ENCODE measurements around the gene AKAP3.
A peak's percentile ranks its signal among the peaks of the same experiment; 100 is the strongest.

Gene AKAP3

DNA sequence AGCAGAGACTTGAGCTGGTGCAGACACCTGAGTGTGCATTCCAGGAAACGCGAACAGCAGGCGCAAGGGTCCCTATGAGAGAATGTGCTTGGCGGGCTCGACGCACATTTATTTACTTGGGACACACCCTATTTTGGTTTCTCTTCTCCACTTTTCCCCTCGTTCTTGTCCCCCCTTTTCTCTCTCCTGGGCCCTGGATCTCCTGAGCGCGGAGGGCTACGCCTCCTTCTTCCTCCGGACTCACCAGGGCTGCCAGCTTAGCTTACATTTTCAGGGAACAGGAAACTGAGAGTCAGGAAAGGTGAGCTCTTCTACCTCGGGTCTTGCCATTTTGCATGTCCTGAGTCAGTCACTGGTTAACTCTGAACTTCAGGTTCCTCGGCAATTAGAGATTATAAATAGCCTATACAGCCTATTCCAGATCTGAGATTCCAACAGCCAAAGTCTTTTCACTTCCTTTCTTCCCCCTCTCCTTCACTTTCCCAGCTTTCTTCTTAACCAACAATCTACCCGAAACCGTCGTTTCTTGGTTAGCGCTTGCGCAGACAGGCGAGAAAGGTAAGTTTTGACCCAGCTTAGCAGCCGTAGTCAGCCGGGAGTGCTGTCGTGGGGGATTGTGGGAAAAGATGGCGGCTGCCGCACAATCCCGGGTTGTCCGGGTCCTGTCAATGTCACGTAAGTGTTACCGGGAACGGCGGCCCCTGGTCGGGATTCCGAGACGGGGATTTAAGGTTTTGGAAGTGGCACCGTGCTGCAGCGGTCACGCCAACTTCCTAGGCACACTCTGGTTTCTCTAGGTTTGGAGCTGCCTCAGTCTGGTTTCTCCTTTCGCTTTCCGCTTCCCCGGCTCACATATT is at the start of gene AKAP3, which contains the start of gene NDUFA9:
TSS of gene AKAP3 (minus strand) at position 551 of the 857 bp plus-strand sequence. CDS start 10,855 bp downstream, outside the sequence.
TSS of gene NDUFA9 (plus strand) at position 614 of the 857 bp plus-strand sequence. CDS start at position 627, 13 bp downstream.
- peak within 1 kb of the TSS; percentile 98 for H3K4me3 Mint-ChIP-seq
- H3K4me1 Mint-ChIP-seq: peaks cover 56% of the 10 kb centered on the region
- H3K9me3 Mint-ChIP-seq: no peaks in the 10 kb centered on the region
- peaks cover 2% of the 10 kb centered on the region for H3K36me3 Mint-ChIP-seq
- no peaks in the 10 kb centered on the region for H3K27me3 Mint-ChIP-seq
- peak within 1 kb of the TSS; percentile 95 for H3K27ac Mint-ChIP-seq

DNA sequence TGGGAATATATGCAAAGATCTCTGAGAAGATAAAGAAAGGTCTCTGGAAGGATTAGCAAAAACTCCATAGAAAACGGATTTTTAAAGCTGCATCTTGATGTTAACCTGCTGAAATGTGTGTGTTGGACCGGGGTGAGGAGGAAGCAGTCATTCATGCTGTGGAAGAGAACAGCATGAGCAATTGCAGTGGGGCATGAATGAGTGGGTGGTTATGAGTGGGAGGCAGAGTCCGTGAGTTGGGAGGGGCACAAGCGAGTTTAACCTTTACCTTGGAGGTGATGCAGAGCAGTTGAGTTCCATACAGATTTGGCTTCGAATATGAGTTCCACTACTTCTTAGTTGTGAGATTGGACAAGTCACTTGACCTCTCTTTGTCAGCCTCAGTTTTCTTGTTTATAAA is 41.9 kb upstream of the AKAP3 start:
- peaks cover 34% of the 10 kb centered on the region for H3K36me3 Mint-ChIP-seq
- H3K4me3 Mint-ChIP-seq: no peak overlapping the region
- no peak overlapping the region for H3K27ac Mint-ChIP-seq
- H3K9me3 Mint-ChIP-seq: no peaks in the 10 kb centered on the region
- no peaks in the 10 kb centered on the region for H3K4me1 Mint-ChIP-seq
- H3K27me3 Mint-ChIP-seq: no peaks in the 10 kb centered on the region

DNA sequence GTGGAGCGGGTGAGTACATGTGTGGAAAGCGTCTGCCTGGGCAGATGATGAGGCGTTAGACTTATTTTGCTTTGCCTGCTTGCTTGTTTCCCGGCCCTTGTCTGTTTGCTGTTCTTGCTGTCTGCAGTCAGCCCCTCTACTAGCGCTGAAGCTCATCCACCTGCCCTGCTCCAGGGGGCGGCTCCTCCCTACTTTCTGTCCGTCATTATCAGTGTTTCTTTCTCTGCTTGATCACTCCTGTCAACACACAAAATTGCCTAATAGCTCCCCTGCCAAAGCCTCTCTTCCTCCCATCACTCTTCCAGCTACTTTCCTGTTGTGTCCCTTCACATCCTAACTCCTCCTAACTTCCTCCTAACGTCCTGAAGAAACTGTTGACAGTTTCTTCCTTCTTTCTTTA is 36.5 kb upstream of the AKAP3 start:
- Mint-ChIP-seq H3K9me3 (no peaks in the 10 kb centered on the region), H3K27ac (no peak overlapping the region), H3K4me1 (no peaks in the 10 kb centered on the region), H3K27me3 (no peaks in the 10 kb centered on the region), H3K36me3 (peaks cover 43% of the 10 kb centered on the region), H3K4me3 (no peak overlapping the region)

DNA sequence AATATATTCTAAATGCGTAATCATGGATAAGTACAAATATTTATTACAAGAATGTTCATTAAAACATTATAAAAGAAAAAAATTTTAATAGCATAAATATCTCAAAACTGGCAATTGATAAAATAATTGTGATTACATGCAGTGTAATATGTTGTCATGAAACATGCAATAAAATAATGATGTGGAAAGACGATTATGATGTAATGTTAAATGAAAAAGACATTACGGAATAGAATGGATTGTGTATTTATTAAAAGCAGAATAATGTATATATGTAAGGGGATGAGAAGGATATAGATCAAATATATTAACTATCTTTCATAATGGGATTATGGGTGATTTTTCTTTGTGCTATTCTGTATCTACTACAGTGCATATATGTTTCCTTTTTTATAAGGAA is 32.9 kb upstream of the AKAP3 start:
- H3K4me3 Mint-ChIP-seq: no peak overlapping the region
- H3K27me3 Mint-ChIP-seq: no peaks in the 10 kb centered on the region
- no peaks in the 10 kb centered on the region for H3K9me3 Mint-ChIP-seq
- no peak overlapping the region for H3K27ac Mint-ChIP-seq
- no peaks in the 10 kb centered on the region for H3K4me1 Mint-ChIP-seq
- H3K36me3 Mint-ChIP-seq: peaks cover 39% of the 10 kb centered on the region

DNA sequence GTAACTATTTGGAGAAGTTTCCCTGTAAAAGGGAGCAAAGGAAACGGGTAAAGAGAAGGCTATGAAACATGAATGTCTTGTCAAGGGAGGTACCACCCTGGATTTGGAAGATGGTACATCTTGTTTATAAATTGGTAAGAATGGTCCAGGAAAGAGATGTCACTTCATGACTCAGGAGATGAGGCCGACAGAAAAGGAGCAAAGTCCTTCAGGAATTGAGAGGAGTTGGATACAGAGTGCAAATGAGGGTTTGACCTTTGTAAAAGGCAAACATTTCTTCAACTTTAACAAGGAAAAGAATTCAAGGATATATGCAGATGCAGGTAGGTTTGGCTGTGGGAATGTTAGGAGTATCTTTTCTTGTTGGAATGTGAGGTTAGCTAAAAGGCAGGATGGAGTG is 30.9 kb upstream of the AKAP3 start:
- no peaks in the 10 kb centered on the region for H3K9me3 Mint-ChIP-seq
- H3K27ac Mint-ChIP-seq: no peak overlapping the region
- H3K36me3 Mint-ChIP-seq: peaks cover 25% of the 10 kb centered on the region
- H3K4me3 Mint-ChIP-seq: no peak overlapping the region
- no peaks in the 10 kb centered on the region for H3K4me1 Mint-ChIP-seq
- H3K27me3 Mint-ChIP-seq: no peaks in the 10 kb centered on the region

DNA sequence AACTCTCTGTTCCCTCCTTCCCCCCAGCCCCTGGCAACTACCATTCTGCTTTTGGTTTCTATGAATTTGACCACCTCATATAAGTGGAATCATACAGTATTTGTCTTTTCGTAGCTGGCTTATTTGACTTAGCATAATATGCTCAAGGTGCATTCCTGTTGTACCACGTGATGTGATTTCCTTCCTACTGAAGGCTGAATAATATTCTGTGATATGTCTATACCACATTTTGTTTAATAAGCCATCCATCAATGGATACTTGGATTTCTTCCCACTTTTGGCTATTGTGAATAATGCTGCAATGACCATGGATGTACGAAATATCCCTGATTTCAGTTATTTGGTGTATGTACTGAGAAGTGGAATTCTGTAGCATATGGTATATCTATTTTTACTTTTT is 16.4 kb upstream of the AKAP3 start:
- H3K4me3 Mint-ChIP-seq: no peak overlapping the region

DNA sequence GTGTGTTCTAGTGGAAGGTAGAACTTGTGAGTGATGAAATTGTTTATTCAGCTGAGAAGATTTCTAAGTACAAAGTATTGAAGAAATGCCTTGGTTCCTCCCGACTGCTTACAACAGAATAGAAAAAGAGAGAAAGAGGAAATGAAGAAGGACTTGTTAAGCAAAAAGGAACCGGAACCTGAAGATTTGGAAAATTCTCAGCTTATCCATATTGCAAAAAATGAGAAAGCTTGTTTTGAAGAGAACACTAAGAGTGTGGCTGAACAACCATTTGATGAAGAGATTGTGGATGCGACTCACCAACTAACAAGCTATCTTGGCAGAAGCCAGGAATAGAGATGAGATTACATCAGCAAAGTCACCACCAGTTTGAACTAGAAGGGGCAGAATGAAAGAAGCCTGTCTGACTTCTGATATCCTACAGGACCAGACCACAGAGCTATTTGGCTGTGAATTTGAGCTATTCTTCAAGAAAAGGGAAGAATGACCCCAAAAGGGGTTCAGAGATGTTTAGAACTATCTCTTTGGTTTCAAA is 15.2 kb upstream of the AKAP3 start:
- Mint-ChIP-seq H3K36me3 (peaks cover 36% of the 10 kb centered on the region), H3K9me3 (no peaks in the 10 kb centered on the region), H3K27ac (no peak overlapping the region), H3K4me3 (no peak overlapping the region), H3K4me1 (peaks cover 6% of the 10 kb centered on the region), H3K27me3 (no peaks in the 10 kb centered on the region)

More for the DNA sequence above, 16.4 kb upstream of the AKAP3 start:
- Mint-ChIP-seq H3K27me3 (no peaks in the 10 kb centered on the region), H3K9me3 (no peaks in the 10 kb centered on the region), H3K27ac (no peak overlapping the region), H3K4me1 (peaks cover 6% of the 10 kb centered on the region), H3K36me3 (peaks cover 38% of the 10 kb centered on the region)

DNA sequence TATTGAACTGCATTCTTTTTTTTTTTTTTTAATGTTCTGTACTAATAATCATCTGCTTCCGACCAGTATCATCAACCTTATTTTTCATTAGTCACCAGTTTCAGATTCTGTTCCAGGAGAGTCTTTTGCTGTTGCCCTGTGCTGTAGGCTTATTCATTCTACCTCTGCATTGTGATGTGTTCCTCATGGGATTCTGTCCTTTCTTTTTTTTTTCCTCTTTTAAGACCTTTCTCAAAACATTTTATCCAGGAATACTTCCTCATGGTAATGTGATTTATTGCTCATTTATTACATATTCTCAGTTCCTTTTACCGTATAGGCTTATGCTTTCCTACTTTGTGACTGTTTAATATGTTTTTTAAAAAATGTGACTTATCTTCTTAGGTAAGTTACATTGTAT is 4.8 kb upstream of the AKAP3 start:
- Mint-ChIP-seq H3K9me3 (no peaks in the 10 kb centered on the region), H3K27me3 (no peaks in the 10 kb centered on the region), H3K36me3 (peaks cover 12% of the 10 kb centered on the region), H3K4me1 (peaks cover 47% of the 10 kb centered on the region), H3K27ac (peak overlapping the region; percentile 32), H3K4me3 (no peak overlapping the region)

DNA sequence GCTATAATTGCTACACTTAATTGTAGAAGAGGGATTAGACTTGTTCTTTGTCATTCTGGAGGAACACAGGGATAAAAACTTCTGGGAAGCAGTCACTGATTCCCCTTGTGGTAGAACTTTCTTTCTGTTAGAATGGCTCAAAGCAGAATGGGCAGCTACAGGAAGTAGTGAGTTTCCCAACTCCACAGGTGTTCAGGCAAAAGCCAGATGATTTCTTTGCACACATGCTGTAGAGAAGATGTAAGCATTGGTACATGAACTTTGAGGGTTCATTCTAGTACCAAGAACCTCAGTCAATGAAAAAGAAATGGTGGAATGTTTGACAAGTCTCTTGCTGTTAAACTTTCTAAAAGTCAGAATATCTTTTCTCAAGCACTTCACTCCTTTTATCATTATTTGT is 4.4 kb upstream of the AKAP3 start:
- H3K4me1 Mint-ChIP-seq: peaks cover 51% of the 10 kb centered on the region
- no peaks in the 10 kb centered on the region for H3K27me3 Mint-ChIP-seq
- H3K4me3 Mint-ChIP-seq: no peak overlapping the region
- no peak overlapping the region for H3K27ac Mint-ChIP-seq
- H3K36me3 Mint-ChIP-seq: peaks cover 12% of the 10 kb centered on the region
- no peaks in the 10 kb centered on the region for H3K9me3 Mint-ChIP-seq

DNA sequence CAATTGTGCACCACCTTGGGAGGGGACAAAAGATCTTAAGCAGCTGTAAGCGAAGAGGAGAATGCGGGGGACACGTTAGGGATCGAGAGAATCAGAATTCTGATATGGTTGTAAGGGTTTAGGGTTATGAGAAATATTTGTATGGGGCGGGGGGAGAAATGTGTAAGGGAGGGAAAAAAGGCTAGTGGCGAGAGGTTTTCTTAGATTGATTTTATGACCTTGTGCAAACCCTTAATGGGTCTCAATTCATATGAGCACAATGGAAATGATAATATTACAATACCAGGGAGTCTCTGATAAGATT is 459 bp upstream of the AKAP3 start:
- Mint-ChIP-seq H3K36me3 (peaks cover 2% of the 10 kb centered on the region), H3K4me1 (peaks cover 62% of the 10 kb centered on the region), H3K27me3 (no peaks in the 10 kb centered on the region), H3K9me3 (no peaks in the 10 kb centered on the region), H3K4me3 (peak overlapping the region; percentile 98), H3K27ac (peak overlapping the region; percentile 95)

DNA sequence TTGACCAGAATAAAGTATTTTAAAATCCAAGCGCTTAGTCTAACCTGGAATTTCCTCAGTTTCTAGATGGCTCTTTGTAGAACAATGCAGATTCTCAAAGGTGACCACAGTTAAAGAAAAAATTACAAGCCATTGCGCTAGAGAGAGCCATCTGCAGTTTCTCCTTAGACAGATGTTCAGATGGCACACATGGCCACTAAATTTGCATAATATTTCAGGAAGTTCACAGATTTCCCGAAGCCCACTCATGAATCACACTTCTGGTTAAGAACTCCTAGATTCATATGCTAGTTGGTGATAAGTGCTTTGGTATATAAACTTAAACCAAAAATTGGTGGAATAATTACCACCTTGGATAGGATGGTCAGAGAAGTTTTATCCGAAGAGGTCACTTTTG is 749 bp downstream of the AKAP3 start:
- no peaks in the 10 kb centered on the region for H3K36me3 Mint-ChIP-seq
- H3K4me3 Mint-ChIP-seq: peak overlapping the region; percentile 98
- H3K27me3 Mint-ChIP-seq: no peaks in the 10 kb centered on the region
- no peaks in the 10 kb centered on the region for H3K9me3 Mint-ChIP-seq
- H3K4me1 Mint-ChIP-seq: peaks cover 51% of the 10 kb centered on the region
- peak overlapping the region; percentile 84 for H3K27ac Mint-ChIP-seq

DNA sequence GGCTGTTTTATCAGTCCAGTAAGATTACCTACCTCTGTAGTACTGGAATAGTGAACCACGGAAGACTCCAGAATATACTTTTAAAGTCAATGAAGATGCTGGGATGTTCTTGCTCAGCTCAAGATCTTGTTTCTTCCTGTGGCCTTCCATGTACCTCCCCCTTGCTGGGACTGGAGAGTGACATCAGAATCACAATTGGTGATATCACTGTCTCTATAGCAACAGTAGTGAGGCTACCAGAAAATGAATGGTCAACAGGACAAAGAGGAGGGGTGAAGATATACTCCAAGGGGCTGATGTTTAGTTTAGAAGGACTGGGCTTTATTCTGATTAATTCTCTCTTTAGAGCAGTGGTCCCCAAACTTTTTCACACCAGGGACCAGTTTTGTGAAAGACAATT is 3.8 kb downstream of the AKAP3 start:
- Mint-ChIP-seq H3K9me3 (no peaks in the 10 kb centered on the region), H3K27ac (no peak overlapping the region), H3K4me1 (peaks cover 28% of the 10 kb centered on the region), H3K27me3 (peaks cover under 1% of the 10 kb centered on the region), H3K4me3 (no peak overlapping the region), H3K36me3 (no peaks in the 10 kb centered on the region)

DNA sequence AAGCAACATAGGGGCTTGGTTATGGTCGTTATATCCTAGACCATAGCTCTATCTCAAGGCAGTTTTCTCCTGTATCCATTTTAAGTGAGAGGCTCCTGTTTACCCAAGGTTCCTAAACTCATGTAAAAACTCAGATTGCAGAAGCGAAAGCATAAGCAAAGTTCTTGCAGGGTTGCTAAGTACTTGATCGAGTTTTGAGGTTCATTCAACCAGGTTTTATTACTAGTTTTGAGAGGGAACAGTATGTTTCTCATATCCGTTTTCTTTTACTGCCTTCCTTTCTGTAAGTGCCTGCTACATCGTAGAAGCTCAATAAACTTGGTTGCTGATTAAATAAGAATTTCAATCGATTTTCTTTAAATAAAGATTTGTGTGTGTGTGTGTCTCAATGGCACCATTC is 5.1 kb downstream of the AKAP3 start:
- Mint-ChIP-seq H3K9me3 (no peaks in the 10 kb centered on the region), H3K4me3 (no peak overlapping the region), H3K27me3 (peaks cover 1% of the 10 kb centered on the region), H3K27ac (no peak overlapping the region), H3K36me3 (no peaks in the 10 kb centered on the region), H3K4me1 (peaks cover 15% of the 10 kb centered on the region)

DNA sequence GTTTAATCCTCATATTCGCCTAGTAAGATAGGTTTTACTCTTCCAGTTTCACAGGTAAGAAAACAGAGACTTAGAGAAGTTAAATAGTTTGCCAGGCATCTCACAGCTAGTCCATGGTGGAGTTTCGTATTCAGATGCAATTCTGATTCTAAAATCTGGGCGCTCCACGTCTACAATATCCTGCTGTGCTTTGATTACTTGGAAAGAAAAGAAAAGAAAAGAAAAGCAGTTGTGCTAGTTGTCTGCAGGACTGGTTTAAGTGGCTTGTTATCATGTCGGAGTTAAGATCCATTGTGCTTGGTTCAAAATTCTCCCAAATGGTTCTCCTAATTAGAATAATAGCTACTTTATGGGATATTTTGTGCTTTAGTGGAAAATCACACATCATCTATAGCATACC is 18.6 kb downstream of the AKAP3 start:
- H3K9me3 Mint-ChIP-seq: no peaks in the 10 kb centered on the region
- H3K4me1 Mint-ChIP-seq: no peaks in the 10 kb centered on the region
- H3K27me3 Mint-ChIP-seq: peaks cover 3% of the 10 kb centered on the region
- H3K36me3 Mint-ChIP-seq: no peaks in the 10 kb centered on the region
- H3K27ac Mint-ChIP-seq: no peak overlapping the region
- H3K4me3 Mint-ChIP-seq: no peak overlapping the region

DNA sequence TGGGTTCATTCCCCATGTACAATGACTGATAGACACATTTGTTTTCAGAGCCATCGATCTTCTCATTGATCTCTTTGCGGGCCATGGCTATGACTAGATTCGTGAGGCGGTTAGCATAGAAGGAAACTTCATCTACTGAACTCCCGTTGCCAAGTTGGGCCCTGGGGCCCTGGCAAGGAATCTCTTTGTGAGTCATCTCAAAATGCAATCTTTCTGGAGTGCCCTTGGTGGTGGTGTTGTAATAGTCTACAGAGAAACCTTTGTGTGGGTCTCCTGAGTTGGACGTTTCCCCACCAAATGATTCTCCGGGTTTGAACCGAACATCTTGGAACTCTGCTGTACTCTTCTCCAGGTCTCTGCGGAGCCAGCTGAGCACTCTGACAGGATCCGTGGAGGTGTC is 20.4 kb downstream of the AKAP3 start:
- Mint-ChIP-seq H3K36me3 (no peaks in the 10 kb centered on the region), H3K4me1 (no peaks in the 10 kb centered on the region), H3K27me3 (peaks cover 3% of the 10 kb centered on the region), H3K9me3 (no peaks in the 10 kb centered on the region), H3K27ac (no peak overlapping the region), H3K4me3 (no peak overlapping the region)

DNA sequence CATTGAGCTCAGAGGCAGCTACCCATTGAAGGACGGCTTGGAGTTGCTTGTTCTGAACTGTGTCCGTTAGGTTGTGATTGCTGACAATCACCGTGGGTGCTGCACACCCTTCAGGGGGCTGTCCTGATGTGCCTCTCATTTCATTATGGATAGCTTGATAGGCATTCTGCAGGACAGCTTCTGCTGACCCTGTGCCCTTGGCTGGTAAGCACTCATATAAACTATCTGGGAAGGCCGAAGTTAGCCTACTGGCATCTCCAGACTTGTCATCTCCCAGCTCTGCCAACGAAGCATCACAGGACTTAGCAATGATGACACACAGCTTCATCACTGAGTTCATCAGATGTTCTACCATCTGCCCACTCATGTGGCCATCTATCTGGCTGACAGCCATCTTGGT is 22.3 kb downstream of the AKAP3 start:
- Mint-ChIP-seq H3K9me3 (no peaks in the 10 kb centered on the region), H3K4me3 (no peak overlapping the region), H3K36me3 (no peaks in the 10 kb centered on the region), H3K27ac (no peak overlapping the region), H3K4me1 (no peaks in the 10 kb centered on the region), H3K27me3 (peaks cover 5% of the 10 kb centered on the region)

Data from activated naive CD4-positive, alpha-beta T cell treated with anti-CD3 and anti-CD28 coated beads, Interleukin-2, amount 50 U/mL, for 24 hours (primary cell).